ENCODE results near the gene FA2H. TPM values are rescaled to one million over a fixed set of nuclear protein-coding genes. Genes with fewer than 3 reads are reported as not detected.

Gene FA2H
- total RNA-seq, 1 donor from 2014 or later, result not detected

DNA sequence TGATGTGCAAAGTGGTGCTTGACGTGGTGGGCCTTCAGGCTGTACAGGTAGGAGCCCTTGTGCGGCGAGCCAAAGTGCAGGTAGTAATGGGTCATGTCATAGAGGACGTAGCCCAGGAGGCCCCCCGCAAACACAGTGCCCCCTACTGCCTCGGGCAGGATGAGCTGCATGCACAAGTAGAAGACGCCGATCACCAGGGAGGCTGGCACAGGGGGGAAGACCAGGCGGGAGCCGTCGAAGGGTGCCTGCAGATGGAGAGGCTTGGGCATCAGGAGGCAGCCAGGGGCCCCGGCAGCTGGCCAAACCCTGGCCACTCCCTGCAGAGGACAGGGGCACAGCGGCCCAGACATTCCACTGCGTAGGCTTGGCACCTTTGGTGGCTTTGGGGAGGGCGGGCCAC lies 58.3 kb downstream of the FA2H start:
- H3K27me3 ChIP-seq, result no peaks in the 10 kb centered on the region
- no peaks in the 10 kb centered on the region for H3K9me3 ChIP-seq (ENCODE audit: low read depth)
- no peak overlapping the region for H3K27ac Mint-ChIP-seq
- H2AFZ ChIP-seq (replicated peaks), result no peak overlapping the region
- H3K4me1 ChIP-seq, result peaks cover 3% of the 10 kb centered on the region
- TF ChIP-seq, protein P1, sequence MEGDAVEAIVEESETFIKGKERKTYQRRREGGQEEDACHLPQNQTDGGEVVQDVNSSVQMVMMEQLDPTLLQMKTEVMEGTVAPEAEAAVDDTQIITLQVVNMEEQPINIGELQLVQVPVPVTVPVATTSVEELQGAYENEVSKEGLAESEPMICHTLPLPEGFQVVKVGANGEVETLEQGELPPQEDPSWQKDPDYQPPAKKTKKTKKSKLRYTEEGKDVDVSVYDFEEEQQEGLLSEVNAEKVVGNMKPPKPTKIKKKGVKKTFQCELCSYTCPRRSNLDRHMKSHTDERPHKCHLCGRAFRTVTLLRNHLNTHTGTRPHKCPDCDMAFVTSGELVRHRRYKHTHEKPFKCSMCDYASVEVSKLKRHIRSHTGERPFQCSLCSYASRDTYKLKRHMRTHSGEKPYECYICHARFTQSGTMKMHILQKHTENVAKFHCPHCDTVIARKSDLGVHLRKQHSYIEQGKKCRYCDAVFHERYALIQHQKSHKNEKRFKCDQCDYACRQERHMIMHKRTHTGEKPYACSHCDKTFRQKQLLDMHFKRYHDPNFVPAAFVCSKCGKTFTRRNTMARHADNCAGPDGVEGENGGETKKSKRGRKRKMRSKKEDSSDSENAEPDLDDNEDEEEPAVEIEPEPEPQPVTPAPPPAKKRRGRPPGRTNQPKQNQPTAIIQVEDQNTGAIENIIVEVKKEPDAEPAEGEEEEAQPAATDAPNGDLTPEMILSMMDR (IDR thresholded peaks at IDR 0.05), result peak; percentile 14
- no peak for TF ChIP-seq EZH2 (IDR thresholded peaks at IDR 0.05)
- H3K27ac ChIP-seq, result no peak overlapping the region
- H3K9me3 Mint-ChIP-seq, result no peaks in the 10 kb centered on the region
- H3K4me2 ChIP-seq, result no peak overlapping the region
- H3K9ac ChIP-seq, result no peak overlapping the region
- no peaks in the 10 kb centered on the region for H4K20me1 ChIP-seq (ENCODE audit: low read depth)
- no peak overlapping the region for H3K4me3 Mint-ChIP-seq
- no peak for DNase-seq (ENCODE audit: low spot score)
- peaks cover 8% of the 10 kb centered on the region for H3K27me3 Mint-ChIP-seq (ENCODE audit: insufficient read depth, low read depth)
- no peaks in the 10 kb centered on the region for H3K79me2 ChIP-seq (ENCODE audit: low read depth)
- no peaks in the 10 kb centered on the region for H3F3A ChIP-seq (ENCODE audit: low read depth)
- H3K36me3 ChIP-seq, result no peaks in the 10 kb centered on the region
- H3K4me3 ChIP-seq, result no peak overlapping the region
- H3K36me3 Mint-ChIP-seq, result no peaks in the 10 kb centered on the region
- H3K4me1 Mint-ChIP-seq, result peaks cover 2% of the 10 kb centered on the region

GRCh38 chr16:74713876-74714275 lies 60.7 kb downstream of the FA2H start:
- H3K4me3 Mint-ChIP-seq, result no peak overlapping the region
- H3K4me2 ChIP-seq, result no peak overlapping the region
- H3K9me3 Mint-ChIP-seq, result no peaks in the 10 kb centered on the region
- no peak overlapping the region for H3K27ac ChIP-seq
- H4K20me1 ChIP-seq (ENCODE audit: low read depth), result no peaks in the 10 kb centered on the region
- no peaks in the 10 kb centered on the region for H3F3A ChIP-seq (ENCODE audit: low read depth)
- DNase-seq (ENCODE audit: low spot score), result no peak
- no peaks in the 10 kb centered on the region for H3K9me3 ChIP-seq (ENCODE audit: low read depth)
- H3K27me3 Mint-ChIP-seq (ENCODE audit: insufficient read depth, low read depth), result peaks cover 9% of the 10 kb centered on the region
- H3K79me2 ChIP-seq (ENCODE audit: low read depth), result no peaks in the 10 kb centered on the region
- no peaks in the 10 kb centered on the region for H3K36me3 Mint-ChIP-seq
- no peak overlapping the region for H2AFZ ChIP-seq (replicated peaks)
- H3K36me3 ChIP-seq, result no peaks in the 10 kb centered on the region
- peaks cover 7% of the 10 kb centered on the region for H3K4me1 Mint-ChIP-seq
- H3K4me3 ChIP-seq, result no peak overlapping the region
- no peak overlapping the region for H3K27ac Mint-ChIP-seq
- TF ChIP-seq EZH2phosphoT487 (IDR thresholded peaks at IDR 0.05) (no peak), EZH2 (IDR thresholded peaks at IDR 0.05) (no peak)
- TF ChIP-seq, protein P1 (IDR thresholded peaks at IDR 0.05), result no peak
- H3K9ac ChIP-seq, result no peak overlapping the region
- no peaks in the 10 kb centered on the region for H3K27me3 ChIP-seq
- H3K4me1 ChIP-seq, result peaks cover 3% of the 10 kb centered on the region

- Mint-ChIP-seq H3K9me3 (no peaks in the 10 kb centered on the region), H3K4me1 (peaks cover 7% of the 10 kb centered on the region), H3K4me3 (no peak overlapping the region), H3K36me3 (no peaks in the 10 kb centered on the region), H3K27me3 (ENCODE audit: insufficient read depth, low read depth) (peaks cover 11% of the 10 kb centered on the region), H3K27ac (no peak overlapping the region)
- no peak overlapping the region for H3K4me3 ChIP-seq
- no peak overlapping the region for H3K4me2 ChIP-seq
- H3K27me3 ChIP-seq, result no peaks in the 10 kb centered on the region
- DNase-seq (ENCODE audit: low spot score), result no peak
- H3K9me3 ChIP-seq (ENCODE audit: low read depth), result no peaks in the 10 kb centered on the region
- H3K9ac ChIP-seq, result no peak overlapping the region
- H2AFZ ChIP-seq (replicated peaks), result no peak overlapping the region
- no peaks in the 10 kb centered on the region for H4K20me1 ChIP-seq (ENCODE audit: low read depth)
- no peaks in the 10 kb centered on the region for H3K79me2 ChIP-seq (ENCODE audit: low read depth)
- peaks cover 3% of the 10 kb centered on the region for H3K4me1 ChIP-seq
- H3K27ac ChIP-seq, result no peak overlapping the region
- TF ChIP-seq EZH2 (IDR thresholded peaks at IDR 0.05), result no peak
- no peak for TF ChIP-seq EZH2phosphoT487 (IDR thresholded peaks at IDR 0.05)
- TF ChIP-seq, protein P1 (IDR thresholded peaks at IDR 0.05), result no peak
- H3F3A ChIP-seq (ENCODE audit: low read depth), result no peaks in the 10 kb centered on the region
- no peaks in the 10 kb centered on the region for H3K36me3 ChIP-seq
Measured at GRCh38 chr16:74713325-74713724, 61.3 kb downstream of the FA2H start.
